SK-N-SH treated with all-trans-retinoic acid at 6 μM for 48 hours (cell line): ENCODE results near the gene SIM1.

Source experiments
- ATAC-seq: fragments of 200-7000 bp; cut with Tn5 transposase; 3 replicates; pipeline ENCODE4 v1.9.1; 2020; ENCODE audit warnings: mild to moderate bottlenecking, moderate library complexity
- BACH2 ChIP-seq: fragments of 250-450 bp; sonication (Bioruptor Pico); IDR thresholded peaks from 2 replicates; pipeline ENCODE4 v1.9.0; 2021; ENCODE audit warnings: mild to moderate bottlenecking, borderline replicate concordance
- CREB5 ChIP-seq: fragments of 250-450 bp; sonication (Bioruptor Pico); IDR thresholded peaks from 2 replicates; pipeline ENCODE4 v1.5.1; 2020; ENCODE audit warnings: low read depth, mild to moderate bottlenecking, moderate library complexity
- CSRNP3 ChIP-seq: fragments of 250-450 bp; sonication (Bioruptor Pico); IDR thresholded peaks from 2 replicates; pipeline ENCODE4 v1.5.1; 2021; ENCODE audit warnings: mild to moderate bottlenecking, moderate library complexity
- ESRRG ChIP-seq: fragments of 250-450 bp; sonication (Bioruptor Pico); IDR thresholded peaks from 2 replicates; pipeline ENCODE4 v1.6.1; 2021; ENCODE audit warnings: mild to moderate bottlenecking
- GLIS3 ChIP-seq: fragments of 250-450 bp; sonication (Bioruptor Pico); IDR thresholded peaks from 2 replicates; pipeline ENCODE4 v1.5.0; 2020; ENCODE audit warnings: mild to moderate bottlenecking, moderate library complexity
- ISL1 ChIP-seq: fragments of 250-450 bp; sonication (Bioruptor Pico); IDR thresholded peaks from 2 replicates; pipeline ENCODE4 v2.1.2; 2022; ENCODE audit warnings: mild to moderate bottlenecking, moderate library complexity
- OSR1 ChIP-seq: fragments of 250-450 bp; sonication (Bioruptor Pico); IDR thresholded peaks from 2 replicates; pipeline ENCODE4 v1.8.0; 2022; ENCODE audit warnings: moderate library complexity, mild to moderate bottlenecking, inconsistent platforms
- PATZ1 ChIP-seq: fragments of 250-450 bp; sonication (Bioruptor Pico); IDR thresholded peaks from 2 replicates; pipeline ENCODE4 v1.8.0; 2020; ENCODE audit warnings: mild to moderate bottlenecking, moderate library complexity, borderline replicate concordance
- POU6F1 ChIP-seq: fragments of 250-450 bp; sonication (Bioruptor Pico); IDR thresholded peaks from 2 replicates; pipeline ENCODE4 v1.8.0; 2021; ENCODE audit warnings: low read depth, mild to moderate bottlenecking, moderate library complexity, borderline replicate concordance
- PPARA ChIP-seq: fragments of 250-450 bp; sonication (Bioruptor Pico); IDR thresholded peaks from 2 replicates; pipeline ENCODE4 v1.5.0; 2020; ENCODE audit warnings: mild to moderate bottlenecking, borderline replicate concordance
- RARB ChIP-seq: fragments of 250-450 bp; sonication (Bioruptor Pico); IDR thresholded peaks from 2 replicates; pipeline ENCODE4 v1.8.0; 2021; ENCODE audit warnings: mild to moderate bottlenecking, moderate library complexity
- SNAI2 ChIP-seq: fragments of 250-450 bp; sonication (Bioruptor Pico); IDR thresholded peaks from 2 replicates; pipeline ENCODE4 v1.5.0; 2020; ENCODE audit warnings: mild to moderate bottlenecking, moderate library complexity
- TCF4 ChIP-seq: fragments of 250-450 bp; sonication (Bioruptor Pico); IDR thresholded peaks from 2 replicates; pipeline ENCODE4 v1.8.0; 2021; ENCODE audit warnings: mild to moderate bottlenecking, moderate library complexity, borderline replicate concordance
- TOX ChIP-seq: fragments of 250-450 bp; sonication (Bioruptor Pico); IDR thresholded peaks from 2 replicates; pipeline ENCODE4 v1.8.0; 2021; ENCODE audit warnings: mild to moderate bottlenecking, moderate library complexity, borderline replicate concordance
- TSHZ2 ChIP-seq: fragments of 250-450 bp; sonication (Bioruptor Pico); IDR thresholded peaks from 2 replicates; pipeline ENCODE4 v1.5.0; 2020; ENCODE audit warnings: mild to moderate bottlenecking, moderate library complexity
- ZC3H10 ChIP-seq: fragments of 250-450 bp; sonication (Bioruptor Pico); IDR thresholded peaks from 2 replicates; pipeline ENCODE4 v1.5.1; 2021; ENCODE audit warnings: mild to moderate bottlenecking, moderate library complexity
- ZFP3 ChIP-seq: fragments of 250-450 bp; sonication (Bioruptor Pico); IDR thresholded peaks from 2 replicates; pipeline ENCODE4 v1.5.0; 2020; ENCODE audit warnings: mild to moderate bottlenecking, moderate library complexity
- ZNF565 ChIP-seq: fragments of 450-650 bp; formaldehyde crosslinking; conservative IDR thresholded peaks from 2 replicates; pipeline ENCODE4 v1.5.0; 2020; ENCODE audit warnings: low read depth, mild to moderate bottlenecking, moderate library complexity
- ZNF70 ChIP-seq: fragments of 450-650 bp; formaldehyde crosslinking; IDR thresholded peaks from 2 replicates; pipeline ENCODE4 v1.5.0; 2020; ENCODE audit warnings: mild to moderate bottlenecking, moderate library complexity
- ZNF8 ChIP-seq: fragments of 450-650 bp; formaldehyde crosslinking; IDR thresholded peaks from 2 replicates; pipeline ENCODE4 v1.5.0; 2020; ENCODE audit warnings: mild to moderate bottlenecking, moderate library complexity

The SIM1 gene

GRCh38 chr6:100484474-100484873, 19.8 kb upstream of the SIM1 start:
- TF ChIP-seq TOX (CRISPR knock-in tag) (no peak), ZNF70 (no peak), TSHZ2 (CRISPR knock-in tag) (no peak)
- ATAC-seq: no peak

- TF ChIP-seq GLIS3 (CRISPR knock-in tag) (no peak), ZNF565 (CRISPR knock-in tag) (no peak), ZNF70 (no peak), ZFP3 (CRISPR knock-in tag) (no peak), BACH2 (CRISPR knock-in tag) (no peak), TOX (CRISPR knock-in tag) (no peak), ISL1 (no peak), CSRNP3 (CRISPR knock-in tag) (no peak), SNAI2 (CRISPR knock-in tag) (no peak), RARB (CRISPR knock-in tag) (no peak), TCF4 (CRISPR knock-in tag) (no peak), POU6F1 (no peak), ESRRG (no peak), PPARA (no peak), ZNF8 (no peak), ZC3H10 (CRISPR knock-in tag) (no peak)
- no peak for ATAC-seq
Measured at GRCh38 chr6:100482698-100483097, 18.0 kb upstream of the SIM1 start.

- ATAC-seq: peak; percentile 84
Measured at GRCh38 chr6:100479179-100480035, 14.7 kb upstream of the SIM1 start.

GRCh38 chr6:100475554-100476320, 11.0 kb upstream of the SIM1 start:
- peak; percentile 21; the same call in 2 of the 3 replicates for ATAC-seq
- TF ChIP-seq ZC3H10 (CRISPR knock-in tag) (no peak), RARB (CRISPR knock-in tag) (no peak), PATZ1 (no peak), SNAI2 (CRISPR knock-in tag) (no peak), PPARA (no peak), TOX (CRISPR knock-in tag) (no peak), CREB5 (CRISPR knock-in tag) (no peak)

More at GRCh38 chr6:100479179-100480035, 14.7 kb upstream of the SIM1 start:
- no peak for TF ChIP-seq ZNF70
- TF ChIP-seq POU6F1: no peak
- TF ChIP-seq GLIS3 (CRISPR knock-in tag): no peak
- no peak for TF ChIP-seq OSR1 (CRISPR knock-in tag)
